HG03520 (cell line): ENCODE results near the gene FLRT1.
"Not testable (repeated sequence)": the region's sequence is repeated elsewhere in the genome, so short reads cannot be mapped to it uniquely, and the experiment has no call there.

Source experiments
- ATAC-seq: cut with Tn5 transposase; IDR thresholded peaks from one replicate; pipeline ENCODE4 v1.9.1; 2021; ENCODE audit warnings: mild to moderate bottlenecking, moderate library complexity; ENCODE audit not compliant: unreplicated experiment

The FLRT1 gene

GRCh38 chr11:64044730-64045393, 9.1 kb downstream of the FLRT1 start:
- no peak for ATAC-seq

DNA sequence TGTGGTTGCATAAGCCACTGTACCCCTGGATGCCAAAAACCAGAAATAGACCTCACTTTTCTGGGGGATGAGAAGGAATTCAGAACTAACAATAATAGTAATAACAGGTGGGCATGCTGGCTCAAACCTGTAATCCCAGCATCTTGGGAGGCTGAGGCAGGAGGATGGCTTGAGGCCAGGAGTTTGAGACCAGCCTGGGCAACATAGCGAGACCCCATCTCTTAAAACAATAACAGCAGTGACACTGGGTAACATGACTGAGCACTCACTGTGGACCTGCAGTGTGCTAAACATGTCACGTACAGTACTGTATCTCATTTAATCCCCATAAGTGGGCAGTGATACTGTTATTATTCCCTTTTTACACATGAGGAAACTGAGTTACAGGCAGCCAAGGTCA, 10.0 kb downstream of the FLRT1 start:
- no peak for ATAC-seq

GRCh38 chr11:64047373-64047772, 11.6 kb downstream of the FLRT1 start:
- not testable (repeated sequence) for ATAC-seq

- ATAC-seq, result no peak
These were observed 12.5 kb downstream of the FLRT1 start for GRCh38 chr11:64048042-64048854.

GRCh38 chr11:64049509-64049908, 13.8 kb downstream of the FLRT1 start:
- no peak for ATAC-seq

DNA sequence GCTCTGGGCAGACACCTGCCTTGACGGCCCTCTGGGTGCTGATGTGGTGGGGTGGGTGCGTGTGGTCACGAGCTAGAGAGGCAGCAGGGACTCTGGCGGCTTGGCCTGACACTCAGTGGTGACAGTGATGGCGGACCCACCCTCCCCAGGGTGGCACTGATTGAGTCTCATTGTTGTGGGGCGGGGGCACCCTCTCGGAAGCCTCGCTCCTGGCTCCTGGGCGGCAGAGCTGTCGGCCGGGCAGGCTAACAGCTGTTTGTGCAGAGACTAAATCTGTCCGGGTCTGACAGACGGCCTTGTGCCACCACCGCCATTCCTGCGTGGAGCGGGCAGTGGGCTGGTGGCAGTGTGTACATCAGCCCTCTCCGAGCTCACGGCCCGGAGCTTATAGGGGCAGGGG, 15.6 kb downstream of the FLRT1 start:
- ATAC-seq, result no peak

GRCh38 chr11:64052436-64052835, 16.7 kb downstream of the FLRT1 start:
- ATAC-seq, result no peak

- no peak for ATAC-seq
These were observed 17.3 kb downstream of the FLRT1 start for GRCh38 chr11:64052938-64053622.

DNA sequence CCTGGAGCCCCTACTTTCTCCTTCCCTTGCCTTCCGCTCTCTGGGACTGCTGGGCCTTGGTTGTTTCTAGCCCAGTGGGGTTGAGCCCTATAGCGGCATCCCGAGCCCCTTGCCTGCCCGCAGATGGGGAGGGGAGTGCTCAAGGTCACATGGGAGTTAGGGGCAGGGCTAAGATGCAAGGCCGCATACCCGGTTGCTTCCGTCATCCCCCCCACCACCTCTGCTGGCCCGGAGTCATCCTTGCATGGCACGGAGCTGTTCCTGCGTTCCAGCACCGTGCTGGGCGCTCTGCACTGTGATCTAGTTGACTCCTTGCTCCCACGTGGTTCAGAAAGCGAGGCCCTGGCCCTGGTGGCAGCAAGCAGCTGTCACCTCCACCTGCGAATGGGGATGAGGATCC, 18.0 kb downstream of the FLRT1 start:
- no peak for ATAC-seq

DNA sequence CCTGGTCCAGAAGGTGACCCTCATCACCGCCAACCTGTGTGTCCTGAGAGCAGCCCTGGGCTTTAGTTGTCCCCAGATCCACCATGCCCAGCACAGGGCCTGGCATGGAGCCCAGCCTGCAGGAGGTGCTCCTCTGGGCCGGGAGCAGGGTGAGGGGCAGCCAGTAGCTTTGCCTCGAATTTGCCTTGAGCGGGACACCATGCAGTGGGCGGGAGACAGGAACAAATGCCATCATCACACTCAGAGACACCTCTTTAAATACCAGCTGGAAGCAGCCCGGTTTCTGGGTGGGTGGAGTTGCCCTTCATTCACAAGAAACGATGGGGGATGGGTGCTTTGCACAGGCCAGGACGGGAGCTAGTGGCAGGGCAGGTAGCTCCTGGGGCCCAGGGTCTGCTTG, 19.3 kb downstream of the FLRT1 start:
- no peak for ATAC-seq

- no peak for ATAC-seq
These were observed 20.6 kb downstream of the FLRT1 start for GRCh38 chr11:64056213-64056785.

DNA sequence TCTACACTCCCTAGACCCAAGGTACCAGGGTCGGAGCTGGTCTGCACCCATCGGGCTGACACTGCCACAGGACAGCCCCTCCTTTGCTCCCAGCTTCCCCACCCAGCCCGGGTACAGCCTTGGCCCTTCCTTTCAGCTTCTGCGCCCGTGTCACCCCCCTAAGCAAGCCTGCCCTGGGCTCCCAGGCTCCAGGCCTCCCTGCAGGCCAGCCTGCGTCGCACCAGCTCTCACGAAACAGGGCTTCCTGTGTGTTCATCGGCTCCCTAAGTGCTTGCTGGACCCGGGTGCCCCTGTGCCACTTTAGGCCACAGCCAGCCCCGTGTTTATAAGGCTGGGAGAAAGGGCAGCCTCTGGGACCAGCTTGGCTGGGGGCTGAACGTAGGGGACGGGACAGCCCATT, 21.1 kb downstream of the FLRT1 start:
- ATAC-seq, result no peak

GRCh38 chr11:64057890-64058289, 22.2 kb downstream of the FLRT1 start:
- no peak for ATAC-seq

- ATAC-seq, result no peak
These were observed 22.8 kb downstream of the FLRT1 start for GRCh38 chr11:64058494-64058893.

- ATAC-seq, result no peak
These were observed 23.8 kb downstream of the FLRT1 start for GRCh38 chr11:64059339-64060140.

GRCh38 chr11:64060263-64060860, 24.6 kb downstream of the FLRT1 start:
- no peak for ATAC-seq

GRCh38 chr11:64060861-64061444, 25.2 kb downstream of the FLRT1 start:
- ATAC-seq, result no peak

GRCh38 chr11:64062185-64063039, 26.7 kb downstream of the FLRT1 start:
- no peak for ATAC-seq

- ATAC-seq, result no peak
These were observed 28.0 kb downstream of the FLRT1 start for GRCh38 chr11:64063777-64064176.
